Spinal cord (tissue), 10 donors: Measurements from ENCODE around the gene RNF11. TPM values are rescaled to one million over a fixed set of nuclear protein-coding genes. Genes with fewer than 3 reads are reported as not detected.

Source experiments
- DNase-seq, 6 donors: peaks; one replicate each; pipeline versions ENCODE4 v3.0.0 to v3.0.0-alpha.2; 2013 to 2015; ENCODE audit warnings: low spot score in 6 of 6, low read depth in 4 of 6
- H3K27ac ChIP-seq: one replicate; pipeline ENCODE4 v1.5.1; 2013; ENCODE audit warnings: low read depth, low read length, control low read depth
- H3K27me3 ChIP-seq: one replicate; pipeline ENCODE4 v1.6.1; 2013; ENCODE audit warnings: low read length; ENCODE audit not compliant: control insufficient read depth, insufficient read depth
- H3K36me3 ChIP-seq: one replicate; pipeline ENCODE4 v1.6.1; 2013; ENCODE audit warnings: low read length; ENCODE audit not compliant: control insufficient read depth, insufficient read depth
- H3K4me1 ChIP-seq: one replicate; pipeline ENCODE4 v1.6.1; 2013; ENCODE audit warnings: low read length; ENCODE audit not compliant: control insufficient read depth, insufficient read depth
- H3K4me3 ChIP-seq: one replicate; pipeline ENCODE4 v1.5.1; 2013; ENCODE audit warnings: low read depth, low read length, control low read depth
- H3K9me3 ChIP-seq: one replicate; pipeline ENCODE4 v1.6.1; 2013; ENCODE audit warnings: low read length; ENCODE audit not compliant: control insufficient read depth, insufficient read depth
- WGBS: methylation state at CpG from one replicate; pipeline ENCODE4 v1.1.5; 2013; ENCODE audit warnings: missing lambda C conversion rate; ENCODE audit not compliant: insufficient coverage; 5-methylcytosine and 5-hydroxymethylcytosine counted together
- polyA plus RNA-seq, 2 donors: library from polyadenylated mRNA; unstranded; fragments of 120-200 nt; gene quantifications; one replicate each; pipeline ENCODE4 v1.2.1, GENCODE V29; 2013; ENCODE audit not compliant: insufficient read length in 2 of 2
- total RNA-seq, 2 donors: library from RNA; depleted of rRNA in 1 of 2; stranded (reverse); fragments of 120-200 nt in 1 of 2; fragments of >200 nt in 1 of 2; gene quantifications; one replicate each; pipeline versions ENCODE4 v1.2.3 to v1.2.4, GENCODE V29; 2013 to 2014
- donor health status: healthy.

RNF11 gene
- total and polyA plus RNA-seq, 4 donors = 146 to 203 (median 173) TPM

DNA sequence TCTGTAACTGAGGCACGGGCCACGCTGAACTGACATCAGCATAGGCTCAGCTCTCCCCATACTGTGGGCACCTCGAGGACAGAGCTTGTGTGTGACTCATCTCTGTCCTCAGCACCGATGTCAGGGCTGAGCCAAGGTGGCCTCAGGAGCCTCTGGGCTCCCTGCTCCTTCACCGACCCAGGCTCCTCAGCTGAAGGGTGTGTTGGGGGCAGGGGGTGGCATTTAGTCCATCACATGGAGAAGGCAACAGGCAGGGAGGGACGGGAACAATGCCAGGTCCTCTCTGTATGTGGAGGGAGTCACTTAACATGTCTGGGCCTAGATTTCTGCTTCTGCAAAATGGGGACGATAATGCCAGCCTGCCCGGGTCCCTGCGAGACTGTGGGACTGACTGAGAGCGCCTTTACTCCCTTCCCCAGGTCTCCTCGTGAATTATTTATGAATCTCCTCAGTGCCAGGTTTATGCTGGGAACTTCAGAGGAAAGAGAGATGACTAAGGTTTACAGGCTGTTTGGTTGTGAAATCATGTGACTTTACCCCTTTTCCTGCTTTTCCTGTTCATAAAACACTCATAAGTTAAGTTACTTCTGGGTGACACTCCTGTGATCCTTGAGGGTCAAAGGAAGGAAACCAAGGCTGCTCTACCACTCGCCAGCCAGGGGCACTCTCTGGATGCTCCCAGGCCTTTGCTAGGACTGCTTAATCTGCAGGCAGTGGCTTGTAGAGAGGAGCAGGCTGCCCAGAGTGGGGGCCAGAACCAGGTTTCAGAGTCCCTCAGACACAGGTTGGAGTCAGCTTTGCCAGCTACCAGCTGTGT is 78.1 kb downstream of the RNF11 start:
- Histone ChIP-seq H3K36me3 (peaks cover 6% of the 10 kb centered on the region), H3K4me3 (no peak overlapping the region), H3K27me3 (no peaks in the 10 kb centered on the region), H3K27ac (no peak overlapping the region), H3K9me3 (no peaks in the 10 kb centered on the region), H3K4me1 (no peaks in the 10 kb centered on the region)
- WGBS = 88% methylated on average over 10 of the region's 12 CpGs
- DNase-seq = no peak

GRCh38 chr1:51314974-51315373 is 78.9 kb downstream of the RNF11 start:
- DNase-seq = no peak

DNA sequence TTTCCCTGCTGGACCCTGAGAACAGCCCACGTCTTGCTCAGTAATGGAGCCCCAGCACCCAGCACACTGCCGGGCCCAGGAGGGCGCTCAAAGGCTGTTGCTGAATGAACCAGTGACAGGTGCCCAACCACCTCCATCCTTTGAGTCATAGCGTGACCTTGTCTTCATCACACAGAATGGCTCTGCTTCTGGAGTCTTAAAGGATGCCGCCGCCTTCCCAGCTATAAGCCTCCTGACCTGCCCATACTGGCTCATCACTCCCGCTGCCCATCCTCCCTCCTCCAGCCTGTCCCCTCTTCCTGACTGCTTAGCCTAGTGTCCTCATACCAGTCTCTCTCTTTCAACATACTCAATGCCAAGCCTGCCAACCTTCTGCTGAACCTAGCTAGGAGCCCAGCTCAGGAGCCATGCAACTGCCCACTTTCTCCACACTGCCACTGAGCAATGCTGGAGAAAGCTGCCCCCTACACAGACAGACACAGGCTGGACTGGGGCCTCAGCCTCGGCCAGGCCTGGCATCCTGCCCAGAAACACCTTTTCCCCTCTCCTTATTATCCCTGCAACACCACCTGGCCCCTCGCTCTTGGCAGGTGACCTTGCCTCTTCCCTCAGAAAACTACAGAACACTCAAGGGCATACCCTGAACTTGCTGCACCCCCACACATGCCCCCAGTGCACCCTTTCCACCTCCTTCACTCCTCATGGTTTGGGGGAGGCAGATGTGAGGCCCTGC is 80.2 kb downstream of the RNF11 start:
- no peak overlapping the region for H3K4me3 ChIP-seq
- no peak for DNase-seq
- H3K9me3 ChIP-seq = no peaks in the 10 kb centered on the region
- no peaks in the 10 kb centered on the region for H3K4me1 ChIP-seq
- H3K36me3 ChIP-seq = peaks cover 6% of the 10 kb centered on the region
- no peak overlapping the region for H3K27ac ChIP-seq
- no peaks in the 10 kb centered on the region for H3K27me3 ChIP-seq
- 91% methylated on average over 8 of the region's 9 CpGs for WGBS

More at GRCh38 chr1:51314974-51315373, 78.9 kb downstream of the RNF11 start:
- peaks cover 6% of the 10 kb centered on the region for H3K36me3 ChIP-seq
- H3K4me1 ChIP-seq = no peaks in the 10 kb centered on the region
- WGBS = 96% methylated on average over 3 of the region's 3 CpGs
- H3K27ac ChIP-seq = no peak overlapping the region
- no peaks in the 10 kb centered on the region for H3K27me3 ChIP-seq
- no peak overlapping the region for H3K4me3 ChIP-seq
- H3K9me3 ChIP-seq = no peaks in the 10 kb centered on the region

- H3K9me3 ChIP-seq = no peaks in the 10 kb centered on the region
- no peak overlapping the region for H3K27ac ChIP-seq
- WGBS = 77% methylated on average over 3 of the region's 4 CpGs
Measured at GRCh38 chr1:51316846-51317120, 80.7 kb downstream of the RNF11 start.

GRCh38 chr1:51317798-51318197 is 81.7 kb downstream of the RNF11 start:
- WGBS = 83% methylated on average over 7 of the region's 7 CpGs
- no peak overlapping the region for H3K4me3 ChIP-seq

More at GRCh38 chr1:51316846-51317120, 80.7 kb downstream of the RNF11 start:
- Histone ChIP-seq H3K4me1 (no peaks in the 10 kb centered on the region), H3K27me3 (no peaks in the 10 kb centered on the region), H3K4me3 (no peak overlapping the region), H3K36me3 (peaks cover 5% of the 10 kb centered on the region)
- DNase-seq = no peak

GRCh38 chr1:51320967-51321923 is 85.2 kb downstream of the RNF11 start:
- Histone ChIP-seq H3K4me3 (no peak overlapping the region), H3K9me3 (no peaks in the 10 kb centered on the region), H3K27me3 (no peaks in the 10 kb centered on the region), H3K27ac (no peak overlapping the region), H3K36me3 (peaks cover 3% of the 10 kb centered on the region), H3K4me1 (no peaks in the 10 kb centered on the region)
- WGBS = 95% methylated on average over 5 of the region's 11 CpGs
- DNase-seq = no peak

More at GRCh38 chr1:51317798-51318197, 81.7 kb downstream of the RNF11 start:
- no peaks in the 10 kb centered on the region for H3K9me3 ChIP-seq
- H3K36me3 ChIP-seq = peaks cover 3% of the 10 kb centered on the region
- no peaks in the 10 kb centered on the region for H3K4me1 ChIP-seq
- no peak overlapping the region for H3K27ac ChIP-seq
- DNase-seq = no peak
- no peaks in the 10 kb centered on the region for H3K27me3 ChIP-seq

- 100% methylated on average over 2 of the region's 2 CpGs for whole genome bisulfite sequencing
- Histone ChIP-seq H3K4me3 (no peak overlapping the region), H3K9me3 (no peaks in the 10 kb centered on the region), H3K36me3 (peaks cover 3% of the 10 kb centered on the region), H3K27ac (no peak overlapping the region), H3K27me3 (no peaks in the 10 kb centered on the region), H3K4me1 (no peaks in the 10 kb centered on the region)
- DNase-seq = no peak
Measured at GRCh38 chr1:51321924-51322280, 85.8 kb downstream of the RNF11 start.

- H3K4me3 ChIP-seq = no peak overlapping the region
- no peaks in the 10 kb centered on the region for H3K9me3 ChIP-seq
- H3K4me1 ChIP-seq = no peaks in the 10 kb centered on the region
- H3K36me3 ChIP-seq = peaks cover 3% of the 10 kb centered on the region
- H3K27ac ChIP-seq = no peak overlapping the region
- 94% methylated on average over 3 of the region's 4 CpGs for WGBS
- no peaks in the 10 kb centered on the region for H3K27me3 ChIP-seq
- DNase-seq = no peak
Measured at GRCh38 chr1:51322417-51323101, 86.5 kb downstream of the RNF11 start.
